GM21529 (cell line): ENCODE results near the gene EMP3.
"Not testable (repeated sequence)": the region's sequence is repeated elsewhere in the genome, so short reads cannot be mapped to it uniquely, and the experiment has no call there.

Experiments used
- ATAC-seq: cut with Tn5 transposase; IDR thresholded peaks from one replicate; pipeline ENCODE4 v1.9.1; 2021; ENCODE audit not compliant: unreplicated experiment

The EMP3 gene, protein sequence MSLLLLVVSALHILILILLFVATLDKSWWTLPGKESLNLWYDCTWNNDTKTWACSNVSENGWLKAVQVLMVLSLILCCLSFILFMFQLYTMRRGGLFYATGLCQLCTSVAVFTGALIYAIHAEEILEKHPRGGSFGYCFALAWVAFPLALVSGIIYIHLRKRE

GRCh38 chr19:48325265-48325910, at the start of gene EMP3:
EMP3 (plus strand) TSS chr19:48325552; CDS start chr19:48326845, 1,293 bp downstream.
- ATAC-seq = no peak

DNA sequence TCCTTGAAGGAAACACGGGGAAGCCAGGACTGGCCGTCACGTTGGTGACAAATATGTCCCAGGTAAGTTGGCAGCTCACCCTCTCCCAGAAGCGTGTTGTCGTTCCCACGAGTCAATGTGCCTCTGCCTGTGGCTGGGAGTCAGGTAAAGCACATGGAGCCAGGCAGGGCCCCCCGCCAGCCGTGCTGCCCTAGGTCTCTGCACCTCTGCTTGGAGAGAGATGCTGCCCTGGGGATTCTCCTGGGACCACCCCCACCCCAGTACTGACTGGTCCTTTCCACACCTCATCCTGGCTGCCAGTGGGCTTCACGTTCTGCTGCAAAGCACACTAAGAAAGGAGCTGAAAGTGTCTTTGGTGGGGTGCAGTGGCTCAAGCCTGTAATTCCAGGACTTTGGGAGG, 45.6 kb upstream of the EMP3 start:
- no peak for ATAC-seq

DNA sequence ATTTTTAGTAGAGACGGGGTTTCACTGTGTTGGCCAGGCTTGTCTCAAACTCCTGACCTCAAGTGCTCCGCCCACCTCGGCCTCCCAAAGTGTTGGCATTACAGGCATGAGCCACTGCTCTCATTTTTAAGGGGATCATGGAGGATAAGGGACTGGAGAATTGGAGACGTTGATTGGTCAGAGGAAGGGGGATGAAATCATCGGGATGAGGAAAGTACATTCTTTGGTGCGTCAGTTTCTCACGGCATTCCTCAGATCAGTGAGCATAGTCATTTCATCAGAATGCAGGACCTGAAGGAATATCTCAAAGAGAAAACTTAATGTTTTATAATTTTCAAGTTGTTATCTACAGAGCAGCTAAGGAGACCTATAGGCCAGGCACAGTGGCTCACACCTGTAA, 41.4 kb upstream of the EMP3 start:
- no peak for ATAC-seq

- ATAC-seq = no peak
Observed at GRCh38 chr19:48284896-48285295, 40.5 kb upstream of the EMP3 start.

DNA sequence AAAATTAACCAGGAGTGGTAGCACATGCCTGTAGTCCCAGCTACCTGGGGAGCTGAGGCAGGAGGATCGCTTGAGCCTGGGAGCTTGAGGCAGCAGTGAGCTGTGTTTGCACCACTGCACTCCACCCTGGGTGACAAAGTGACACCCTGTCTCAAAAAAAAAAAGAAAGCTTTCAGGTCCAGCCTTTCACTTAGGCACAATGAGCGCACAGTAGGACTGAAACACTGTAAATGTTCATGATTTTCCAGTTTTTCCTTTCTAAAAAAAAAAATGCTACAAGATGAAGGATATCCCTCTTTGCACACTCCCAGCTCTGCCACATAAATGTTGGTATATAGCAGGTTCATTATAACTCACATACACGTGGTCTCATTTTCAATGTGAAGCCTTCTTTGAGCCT, 37.6 kb upstream of the EMP3 start:
- ATAC-seq = no peak

- no peak for ATAC-seq
Observed at GRCh38 chr19:48290401-48290770, 35.0 kb upstream of the EMP3 start.

- no peak for ATAC-seq
Observed at GRCh38 chr19:48290771-48291488, 34.4 kb upstream of the EMP3 start.

- not testable (repeated sequence) for ATAC-seq
Observed at GRCh38 chr19:48291489-48291815, 33.9 kb upstream of the EMP3 start.

GRCh38 chr19:48292798-48293197, 32.6 kb upstream of the EMP3 start:
- ATAC-seq = no peak

DNA sequence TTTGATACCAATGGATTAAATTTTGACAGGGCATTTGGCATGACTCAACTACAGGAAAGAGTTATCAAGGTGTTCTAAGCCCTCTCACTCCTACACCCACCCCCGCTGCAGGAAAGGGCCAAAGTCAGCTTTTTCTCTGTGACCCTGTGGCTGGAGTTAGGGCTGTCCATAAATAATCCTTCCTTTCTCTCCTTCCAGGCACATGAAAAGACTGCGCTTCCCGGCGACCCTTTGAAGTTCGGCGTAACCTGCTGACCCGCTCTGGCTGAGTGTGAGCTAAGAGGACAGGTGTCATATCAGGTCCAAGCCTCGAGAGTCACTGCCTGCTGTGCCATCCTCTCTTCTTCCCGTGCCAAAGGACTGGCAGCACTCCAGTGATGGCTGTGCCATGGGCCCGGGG, 29.9 kb upstream of the EMP3 start:
- no peak for ATAC-seq

GRCh38 chr19:48296963-48297734, 28.2 kb upstream of the EMP3 start:
- ATAC-seq = no peak

GRCh38 chr19:48297975-48298374, 27.4 kb upstream of the EMP3 start:
- ATAC-seq = no peak

DNA sequence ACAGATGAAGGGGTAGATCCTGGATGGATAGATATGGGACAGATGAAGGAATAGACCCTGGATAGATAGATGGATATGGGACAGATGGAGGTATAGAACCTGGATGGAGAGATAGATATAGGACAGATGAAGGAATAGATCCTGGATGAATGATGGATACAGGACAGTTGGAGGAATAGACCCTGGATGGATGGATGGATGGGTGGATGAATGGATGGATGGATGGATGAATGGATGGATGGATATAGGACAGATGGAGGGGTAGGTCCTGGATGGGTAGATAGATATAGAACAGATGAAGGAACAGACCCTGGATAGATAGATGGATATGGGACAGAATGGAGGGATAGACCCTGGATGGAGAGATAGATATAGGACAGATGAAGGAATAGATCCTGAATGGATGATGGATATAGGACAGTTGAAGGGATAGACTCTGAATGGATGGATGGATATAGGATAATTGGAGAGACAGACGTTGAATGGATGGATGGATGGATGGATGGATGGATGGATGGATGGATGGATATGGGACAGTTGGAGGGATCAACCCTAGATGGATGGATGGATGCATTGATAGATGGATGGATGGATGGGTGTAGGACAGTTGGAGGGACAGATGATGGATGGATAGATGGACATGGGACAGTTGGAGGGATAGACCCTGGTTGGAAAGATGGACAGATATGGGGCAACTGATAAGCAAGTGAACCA, 23.3 kb upstream of the EMP3 start:
- no peak for ATAC-seq

DNA sequence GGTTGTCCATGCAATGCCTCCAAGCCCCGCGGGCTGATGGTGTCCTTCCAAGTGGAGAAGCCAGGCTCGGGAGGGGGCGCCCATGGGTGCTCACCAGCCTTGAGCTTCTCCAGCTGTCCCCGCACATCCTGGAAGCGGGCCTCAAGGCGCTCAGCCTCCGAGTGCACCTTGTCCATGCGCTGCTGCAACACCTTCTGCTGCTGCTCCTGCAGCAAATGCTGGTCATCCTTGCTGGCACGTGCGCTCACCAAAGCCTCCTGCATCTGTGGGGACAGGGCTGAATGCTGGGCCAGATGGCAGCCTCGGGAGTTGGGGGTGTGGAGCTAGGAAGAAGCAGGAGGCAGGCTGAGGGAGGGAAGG, 22.8 kb upstream of the EMP3 start:
- no peak for ATAC-seq

DNA sequence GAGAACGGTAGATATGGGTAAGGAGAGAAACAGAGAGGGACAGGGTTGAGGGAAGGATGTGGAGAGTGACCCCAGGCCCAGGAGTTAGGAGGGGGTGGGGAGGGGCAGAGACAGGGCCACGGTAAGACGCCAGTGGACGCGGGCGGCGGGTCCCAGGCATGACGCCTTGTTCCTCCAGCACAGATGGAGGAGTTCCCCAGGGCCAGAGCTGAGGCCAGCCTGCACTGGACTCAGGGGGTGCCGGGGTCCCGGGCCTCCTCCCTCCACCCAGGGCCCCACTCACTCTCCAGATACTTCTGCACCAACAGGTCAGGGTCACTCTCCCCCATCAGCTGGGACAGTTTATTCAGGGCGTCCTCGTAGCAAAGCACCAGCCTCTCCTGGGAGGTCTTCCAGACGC, 22.0 kb upstream of the EMP3 start:
- no peak for ATAC-seq

- ATAC-seq = no peak
Observed at GRCh38 chr19:48303866-48304265, 21.5 kb upstream of the EMP3 start.

- no peak for ATAC-seq
Observed at GRCh38 chr19:48308631-48309586, 16.4 kb upstream of the EMP3 start.

DNA sequence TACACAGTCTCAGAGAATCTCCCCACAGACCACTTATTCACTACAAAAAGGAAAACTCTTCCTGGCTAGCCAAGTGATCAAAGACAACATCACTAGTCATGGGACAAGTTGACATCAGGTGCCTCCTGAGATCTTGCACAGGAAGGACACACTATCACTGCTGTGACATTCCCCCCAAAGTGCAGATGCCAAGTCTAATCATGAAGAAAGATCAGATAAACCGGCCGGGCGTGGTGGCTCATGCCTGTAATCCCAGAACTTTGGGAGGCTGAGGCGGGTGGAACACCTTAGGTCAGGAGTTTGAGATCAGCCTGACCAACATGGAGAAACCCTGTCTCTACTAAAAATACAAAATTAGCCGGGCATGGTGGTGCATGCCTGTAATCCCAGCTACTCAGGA, 15.6 kb upstream of the EMP3 start:
- not testable (repeated sequence) for ATAC-seq

DNA sequence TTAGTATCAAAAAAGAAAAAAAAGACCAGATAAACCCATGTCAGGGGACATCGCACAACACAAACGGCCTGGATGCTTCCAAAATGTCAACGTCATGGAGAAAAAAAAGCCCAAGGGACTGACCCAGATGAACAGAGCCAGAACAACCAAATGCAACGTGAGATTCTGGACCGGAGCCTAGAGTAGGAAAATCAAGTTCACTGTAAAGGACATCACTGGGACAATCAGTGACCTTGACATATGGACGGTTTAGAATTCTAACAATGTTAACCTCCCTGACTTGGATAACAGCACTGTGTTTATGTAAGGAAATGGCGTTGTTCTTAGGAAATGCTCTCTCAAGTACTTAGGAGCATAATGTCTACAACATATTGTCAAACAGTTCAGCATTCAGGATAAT, 15.1 kb upstream of the EMP3 start:
- ATAC-seq = no peak

DNA sequence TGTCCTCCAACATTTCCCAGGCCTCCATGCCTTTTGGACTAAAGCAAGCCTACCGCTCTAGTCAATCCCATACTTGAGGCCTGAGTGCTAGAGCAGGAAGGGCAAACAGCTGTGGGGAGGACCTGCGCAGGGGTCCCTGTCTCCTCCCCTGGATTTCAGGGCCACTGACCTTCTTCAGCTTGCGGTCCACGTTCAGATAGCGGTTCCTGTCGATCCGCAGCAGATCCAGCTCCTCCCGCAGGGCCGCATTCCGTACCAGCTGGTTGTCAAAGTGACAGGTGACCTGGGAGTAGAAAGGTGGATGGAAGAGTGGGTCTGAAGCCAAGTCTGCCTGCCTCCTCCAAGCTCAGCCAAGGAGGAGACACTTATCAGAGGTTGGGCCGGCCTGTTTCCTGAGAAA, 14.0 kb upstream of the EMP3 start:
- ATAC-seq = no peak
